ENCODE data around the gene AKNA.

GRCh38 chr9:114287763-114288192, 100.0 kb downstream of the AKNA start:
- TF ChIP-seq GATA3 (IDR thresholded peaks at IDR 0.05; ENCODE audit: low read depth, low read length) (no peak), GATA2 (IDR thresholded peaks at IDR 0.05; ENCODE audit: low read depth, low read length) (no peak)

Data from SH-SY5Y (cell line).